IMR-90 (cell line): ENCODE measurements around the gene PCNX2. TPM values are rescaled to one million over a fixed set of nuclear protein-coding genes. Genes with fewer than 3 reads are reported as not detected.

Experiments
- ATAC-seq: fragments of 200-7000 bp; cut with Tn5 transposase; 2 replicates; pipeline ENCODE4 v1.9.1; 2020; ENCODE audit warnings: low read depth, mild to moderate bottlenecking, moderate library complexity
- BruUV-seq: library from RNA; stranded (reverse); fragments of 400-500 nt; replicated peaks from 2 replicates; lab custom pipeline; 2021; lab: Mats Ljungman, UMichigan
- CTCF ChIA-PET: fragments of 300-600 bp; formaldehyde crosslinking; extraction: SDS; loops from one replicate; lab custom pipeline; 2021; ENCODE audit warnings: antibody characterized with exemption; lab: Yijun Ruan, JAX
- POLR2A ChIA-PET: fragments of 300-600 bp; sonication (Branson Sonifier 250); formaldehyde crosslinking; loops from one replicate; lab custom pipeline; 2022; ENCODE audit warnings: antibody characterized with exemption; ENCODE audit not compliant: unreplicated experiment; lab: Charles Lee
- DNase-seq: peaks from one replicate; pipeline ENCODE4 v3.0.0; 2013
- H2AFZ ChIP-seq: replicated peaks from 2 replicates; pipeline ENCODE3; 2013; ENCODE audit warnings: low read length, mild to moderate bottlenecking; ENCODE audit not compliant: poor library complexity
- H2AK5ac ChIP-seq: 2 replicates; pipeline ENCODE4 v1.6.1; 2013; ENCODE audit warnings: low read depth, low read length, inconsistent platforms
- H2AK9ac ChIP-seq: replicated peaks from 2 replicates; pipeline ENCODE3; 2013; ENCODE audit warnings: mild to moderate bottlenecking, low read depth, low read length, moderate library complexity; ENCODE audit not compliant: poor library complexity
- H2BK120ac ChIP-seq: 2 replicates; pipeline ENCODE4 v1.6.1; 2013; ENCODE audit warnings: low read depth, low read length, inconsistent platforms
- H2BK15ac ChIP-seq: 3 replicates; pipeline ENCODE4 v1.6.1; 2013; ENCODE audit warnings: low read depth, low read length, inconsistent platforms
- H2BK20ac ChIP-seq: 2 replicates; pipeline ENCODE4 v1.6.1; 2013; ENCODE audit warnings: low read depth, mild to moderate bottlenecking, inconsistent platforms, low read length, moderate library complexity
- H2BK5ac ChIP-seq: 2 replicates; pipeline ENCODE4 v1.6.1; 2013; ENCODE audit warnings: mild to moderate bottlenecking, low read depth, low read length, inconsistent platforms; ENCODE audit not compliant: poor library complexity, severe bottlenecking
- H3K14ac ChIP-seq: replicated peaks from 2 replicates; pipeline ENCODE4 v1.6.1; 2013; ENCODE audit warnings: low read depth, low read length, inconsistent platforms
- H3K18ac ChIP-seq: 2 replicates; pipeline ENCODE4 v1.6.1; 2013; ENCODE audit warnings: low read depth, low read length, control low read depth
- H3K23ac ChIP-seq: 2 replicates; pipeline ENCODE4 v1.6.1; 2013; ENCODE audit warnings: low read depth, low read length, inconsistent platforms
- H3K27ac ChIP-seq: 2 replicates; pipeline ENCODE4 v1.5.1; 2013; ENCODE audit warnings: mild to moderate bottlenecking, control low read depth, low read length; ENCODE audit not compliant: insufficient read depth
- H3K27me3 ChIP-seq: 2 replicates; pipeline ENCODE4 v1.6.1; 2013; ENCODE audit warnings: low read length; ENCODE audit not compliant: control insufficient read depth, insufficient read depth
- H3K36me3 ChIP-seq: 2 replicates; pipeline ENCODE4 v1.6.1; 2013; ENCODE audit warnings: low read length, mixed read lengths; ENCODE audit not compliant: control insufficient read depth, insufficient read depth
- H3K4ac ChIP-seq: 2 replicates; pipeline ENCODE4 v1.6.1; 2013; ENCODE audit warnings: low read depth, low read length, inconsistent platforms
- H3K4me1 ChIP-seq: 2 replicates; pipeline ENCODE4 v1.6.1; 2013; ENCODE audit warnings: low read length, mixed read lengths; ENCODE audit not compliant: control insufficient read depth, insufficient read depth
- H3K4me2 ChIP-seq: 2 replicates; pipeline ENCODE4 v1.6.1; 2013; ENCODE audit warnings: low read depth, mild to moderate bottlenecking, control low read depth, low read length, moderate library complexity
- H3K4me3 ChIP-seq: 2 replicates; pipeline ENCODE4 v1.5.1; 2013; ENCODE audit warnings: low read depth, mild to moderate bottlenecking, control low read depth, low read length, moderate library complexity; ENCODE audit not compliant: insufficient read depth
- H3K56ac ChIP-seq: 2 replicates; pipeline ENCODE4 v1.6.1; 2013; ENCODE audit warnings: low read length, inconsistent platforms; ENCODE audit not compliant: insufficient read depth; ENCODE audit errors: extremely low read depth
- H3K79me1 ChIP-seq, 2 experiments: 2 replicates each; pipeline ENCODE4 v1.6.1; 2013; ENCODE audit warnings: low read length in 2 of 2, inconsistent platforms in 1 of 2, low read depth in 1 of 2
- H3K9ac ChIP-seq: 2 replicates; pipeline ENCODE4 v1.6.1; 2013; ENCODE audit warnings: low read depth, low read length, control low read depth
- H3K9me1 ChIP-seq: 2 replicates; pipeline ENCODE4 v1.6.1; 2013; ENCODE audit warnings: low read length, inconsistent platforms; ENCODE audit not compliant: insufficient read depth
- H3K9me3 ChIP-seq: 2 replicates; pipeline ENCODE4 v1.6.1; 2013; ENCODE audit warnings: low read length; ENCODE audit not compliant: control insufficient read depth, insufficient read depth
- H4K20me1 ChIP-seq: 2 replicates; pipeline ENCODE4 v1.6.1; 2013; ENCODE audit warnings: low read length, inconsistent platforms; ENCODE audit not compliant: insufficient read depth
- H4K5ac ChIP-seq: 2 replicates; pipeline ENCODE4 v1.6.1; 2013; ENCODE audit warnings: mild to moderate bottlenecking, low read depth, low read length, control low read depth
- H4K8ac ChIP-seq, 2 experiments: 2 replicates each; pipeline ENCODE4 v1.6.1; 2013; ENCODE audit warnings: low read depth in 2 of 2, low read length in 2 of 2, control low read depth in 1 of 2, inconsistent platforms in 1 of 2
- H4K91ac ChIP-seq: 2 replicates; pipeline ENCODE4 v1.6.1; 2013; ENCODE audit warnings: low read depth, low read length, inconsistent platforms; ENCODE audit not compliant: insufficient read depth
- CHD1 ChIP-seq: IDR thresholded peaks from 2 replicates; pipeline ENCODE4 v1.6.1; 2012; ENCODE audit warnings: low read depth, low read length, improper control_type of control experiment
- FOS ChIP-seq: fragments of 150-350 bp; IDR thresholded peaks from 2 replicates; pipeline ENCODE4 v1.6.1; 2016; ENCODE audit warnings: low read depth, low read length
- MAFK ChIP-seq: IDR thresholded peaks from 2 replicates; pipeline ENCODE4 v1.6.1; 2012; ENCODE audit warnings: low read depth, low read length, improper control_type of control experiment
- MAZ ChIP-seq: IDR thresholded peaks from 2 replicates; pipeline ENCODE4 v1.6.1; 2012; ENCODE audit warnings: low read depth, mild to moderate bottlenecking, low read length, improper control_type of control experiment, moderate library complexity, borderline replicate concordance
- POLR2A ChIP-seq: IDR thresholded peaks from 2 replicates; pipeline ENCODE4 v1.6.1; 2012; ENCODE audit warnings: mild to moderate bottlenecking, low read depth, low read length
- RAD21 ChIP-seq: IDR thresholded peaks from 2 replicates; pipeline ENCODE4 v1.6.1; 2012; ENCODE audit warnings: low read length, improper control_type of control experiment
- RFX5 ChIP-seq: IDR thresholded peaks from 2 replicates; pipeline ENCODE4 v1.8.0; 2012; ENCODE audit warnings: low read depth, mild to moderate bottlenecking, low read length, moderate library complexity
- USF2 ChIP-seq: fragments of 150-350 bp; IDR thresholded peaks from 2 replicates; pipeline ENCODE4 v1.6.1; 2017; ENCODE audit warnings: mild to moderate bottlenecking, antibody characterized with exemption, low read length, low read depth
- WGBS, 2 experiments: methylation state at CpG; one replicate each; pipeline versions ENCODE4 v1.1.5 to v1.1.7; 2013; ENCODE audit warnings: missing lambda C conversion rate in 2 of 2; ENCODE audit not compliant: insufficient read length in 1 of 2; ENCODE audit errors: extremely low coverage in 2 of 2; 5-methylcytosine and 5-hydroxymethylcytosine counted together
- dilution Hi-C: fragments of 300-500 bp; cut with HindIII; formaldehyde crosslinking; loops from one replicate; pipeline ENCODE4 v1.14.3; 2018; ENCODE audit warnings: low sequenced_read_pairs; ENCODE audit not compliant: unreplicated experiment
- in situ Hi-C: fragments of 300-500 bp; cut with MboI; formaldehyde crosslinking; loops from 3 replicates; pipeline ENCODE4 v1.14.3; 2019; ENCODE audit warnings: low sequenced_read_pairs, inconsistent platforms, mixed read lengths
- intact Hi-C: fragments of 100-400 bp; cut with micrococcal nuclease; formaldehyde crosslinking; loops from 2 replicates; pipeline ENCODE4 v1.10.0; 2022
- polyA plus RNA-seq, 3 experiments: library from polyadenylated mRNA; depleted of rRNA; stranded (reverse); fragments of >200 nt; gene quantifications; 2 replicates each; pipeline ENCODE4 v1.2.3, GENCODE V29; 2012; ENCODE audit warnings: low replicate concordance in 1 of 3
- total RNA-seq: library from RNA; depleted of rRNA; stranded (reverse); fragments of >200 nt; gene quantifications from 2 replicates; pipeline ENCODE4 v1.2.3, GENCODE V29; 2012

Gene PCNX2
- total and polyA plus RNA-seq, 2 of the 4 experiments (the other 2 are of a cell fraction), result 15.9 to 22.6 TPM

DNA sequence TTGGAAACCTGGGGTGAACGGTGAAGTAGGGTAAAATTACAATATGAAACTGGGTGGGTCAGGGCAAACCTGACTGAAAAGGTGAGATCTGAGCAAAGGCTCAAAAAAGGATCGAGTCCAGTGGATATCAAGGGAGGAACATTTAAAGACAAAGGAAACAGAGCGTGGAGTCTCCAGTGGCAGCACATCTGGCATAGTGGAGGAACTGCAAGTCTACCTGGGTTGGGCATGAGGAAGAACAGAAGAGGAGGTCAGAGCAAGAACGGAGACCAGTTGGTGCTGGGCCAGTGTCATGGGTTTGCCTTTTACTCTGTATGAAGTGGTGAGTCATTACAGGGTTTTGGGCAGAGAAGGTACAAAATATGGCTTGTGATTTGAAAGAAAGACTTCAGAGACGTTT lies 181.4 kb downstream of the PCNX2 start:
- H2AFZ ChIP-seq, result no peak overlapping the region
- no peak overlapping the region; the same call in 1 of the 2 replicates for H3K56ac ChIP-seq
- peak overlapping the region; percentile 50 for H3K18ac ChIP-seq
- ATAC-seq (no peak), DNase-seq (peak; percentile 55)
- ChIA-PET POLR2A (no interaction called here), CTCF (interaction anchor here (0.6 kb wide), 1 partner anchor 49 kb away, joined by 3 read pairs; no protein-coding TSS in a partner anchor)
- peak overlapping the region; percentile 51 for H4K91ac ChIP-seq
- peak overlapping the region; percentile 78 for H2AK5ac ChIP-seq
- peak overlapping the region; percentile 87 for H2BK120ac ChIP-seq
- dilution Hi-C loops, result no loop called here
- peak overlapping the region; percentile 60 for H2BK15ac ChIP-seq
- peak overlapping the region; percentile 72 for H3K27ac ChIP-seq
- peak overlapping the region; percentile 24 for H4K5ac ChIP-seq
- H3K4ac ChIP-seq, result peak overlapping the region; percentile 90
- H3K9ac ChIP-seq, result 0 out of 2 replicates have a peak overlapping the region, but pooled peaks have one; percentile 15
- no TSS peak for BruUV-seq
- peaks cover 0 to 3% of the 10 kb centered on the region in 2 experiments; a peak in 1 of 4 replicates for H3K79me1 ChIP-seq
- TF ChIP-seq RAD21, result no peak
- TF ChIP-seq POLR2A, result no peak
- no peak for TF ChIP-seq USF2
- no peak for TF ChIP-seq RFX5
- TF ChIP-seq CHD1, result no peak
- TF ChIP-seq MAFK, result no peak
- TF ChIP-seq FOS, result no peak
- no peak for TF ChIP-seq MAZ
- H3K23ac ChIP-seq, result peak overlapping the region; percentile 85
- H4K20me1 ChIP-seq, result peaks cover 4% of the 10 kb centered on the region; the same call in 1 of the 2 replicates
- peak overlapping the region; percentile 71 for H3K14ac ChIP-seq
- WGBS, 2 experiments, result 94% methylated on average over 2 of the region's 5 CpGs; no CpG with 5 or more reads in 1 of the 2 experiments
- in situ Hi-C loops, result no loop called here
- peak overlapping the region; percentile 92 for H2BK20ac ChIP-seq
- no peak overlapping the region for H3K4me2 ChIP-seq
- intact Hi-C loops, result loop anchor here (5.0 kb wide), 5 partner anchors 97 to 477 kb away; no protein-coding TSS in a partner anchor
- no peaks in the 10 kb centered on the region for H3K27me3 ChIP-seq
- no peak overlapping the region for H3K4me3 ChIP-seq
- H3K4me1 ChIP-seq, result peaks cover 16% of the 10 kb centered on the region
- H2AK9ac ChIP-seq, result no peak overlapping the region
- H4K8ac ChIP-seq, result peak overlapping the region; percentile 73 to 76; a peak in 3 of 4 replicates
- no peaks in the 10 kb centered on the region for H3K9me3 ChIP-seq
- H3K36me3 ChIP-seq, result 0 out of 2 replicates have a peak, but pooled peaks cover 2% of the 10 kb centered on the region
- H3K9me1 ChIP-seq, result peaks cover 7% of the 10 kb centered on the region
- peak overlapping the region; percentile 73 for H2BK5ac ChIP-seq
